IPS-NIHi7 (cell line): ENCODE measurements around the gene MTUS2.

ENCODE experiments used
- DNase-seq: peaks from one replicate; pipeline ENCODE4 v3.0.0; 2012; ENCODE audit warnings: mixed read lengths; ENCODE audit errors: extremely low spot score

The MTUS2 gene

DNA sequence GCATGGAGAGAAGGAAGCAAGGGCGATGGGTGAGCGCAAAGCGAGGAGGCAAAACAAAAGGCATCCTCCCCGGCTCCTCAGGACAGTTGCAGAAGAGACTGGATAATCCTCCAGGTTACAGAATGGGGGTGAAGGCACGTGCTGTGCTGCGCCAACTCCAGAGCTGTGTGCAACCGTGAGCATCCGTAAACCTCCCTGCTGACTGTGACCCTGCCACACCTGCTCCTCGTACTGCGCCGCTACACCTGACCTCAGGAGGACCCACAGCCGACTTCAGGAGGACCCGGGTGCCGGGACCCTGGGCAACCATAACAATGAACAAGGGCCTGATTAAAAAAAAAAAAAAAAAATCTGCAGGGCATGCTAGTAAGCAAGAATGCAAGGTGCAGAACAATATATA is 706.6 kb downstream of the MTUS2 start:
- no peak for DNase-seq

DNA sequence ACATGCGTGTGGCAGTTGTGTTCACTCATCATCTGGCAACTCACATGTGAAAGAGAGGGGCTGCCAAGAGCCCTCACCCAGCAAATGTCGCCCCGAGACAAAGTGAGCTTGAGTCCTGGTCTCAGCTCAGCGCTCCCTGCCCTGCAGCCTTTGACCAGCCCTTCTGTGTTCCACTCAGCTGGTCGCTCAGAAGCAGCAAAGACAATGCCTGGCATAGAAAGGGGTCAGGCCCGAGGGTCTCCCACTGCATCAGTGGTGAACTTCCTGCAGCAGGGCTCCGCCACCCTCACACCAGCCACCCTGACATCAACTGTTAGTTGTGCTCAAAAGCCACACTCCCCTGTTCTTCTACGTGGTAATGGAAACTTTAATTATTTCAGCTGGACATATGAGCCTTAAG is 707.4 kb downstream of the MTUS2 start:
- no peak for DNase-seq

DNA sequence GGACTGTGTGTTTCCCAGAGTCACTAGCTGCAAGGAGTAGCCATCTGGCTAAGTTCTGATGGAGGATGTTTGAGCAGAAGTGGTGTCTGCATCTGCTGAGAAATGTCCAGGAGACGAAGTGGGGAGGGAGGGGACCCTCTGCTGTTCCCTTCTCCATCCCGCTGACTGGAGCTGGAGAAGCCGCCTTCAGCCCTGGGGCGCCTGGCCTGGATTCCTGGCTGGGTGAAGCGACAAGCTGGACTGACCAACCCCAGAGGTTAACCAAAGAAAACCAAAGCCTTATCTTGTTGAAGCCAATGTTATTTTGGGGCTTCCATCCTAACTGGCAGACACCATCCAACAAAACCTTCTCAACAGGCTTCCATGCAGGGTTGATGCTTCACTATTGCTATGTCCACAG is 707.8 kb downstream of the MTUS2 start:
- DNase-seq: no peak

DNA sequence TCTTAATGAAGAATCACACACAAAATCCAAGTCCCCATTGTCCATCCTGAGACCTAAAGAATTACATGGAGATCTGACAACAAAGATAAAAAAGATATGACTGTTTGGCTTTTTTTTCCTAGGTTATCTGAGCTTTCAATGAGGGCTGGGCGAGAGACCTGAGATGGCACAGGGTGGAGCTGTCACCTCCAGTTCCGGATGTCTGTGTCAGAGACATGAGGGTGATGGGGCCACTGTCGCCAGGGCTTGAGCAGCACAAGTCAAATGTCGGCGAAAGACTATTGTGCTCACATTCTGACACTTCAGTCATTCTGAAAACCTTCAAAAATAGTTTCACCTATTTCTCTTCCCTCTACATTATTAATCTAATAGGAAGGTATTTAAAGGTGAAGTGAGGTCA is 709.6 kb downstream of the MTUS2 start:
- no peak for DNase-seq

DNA sequence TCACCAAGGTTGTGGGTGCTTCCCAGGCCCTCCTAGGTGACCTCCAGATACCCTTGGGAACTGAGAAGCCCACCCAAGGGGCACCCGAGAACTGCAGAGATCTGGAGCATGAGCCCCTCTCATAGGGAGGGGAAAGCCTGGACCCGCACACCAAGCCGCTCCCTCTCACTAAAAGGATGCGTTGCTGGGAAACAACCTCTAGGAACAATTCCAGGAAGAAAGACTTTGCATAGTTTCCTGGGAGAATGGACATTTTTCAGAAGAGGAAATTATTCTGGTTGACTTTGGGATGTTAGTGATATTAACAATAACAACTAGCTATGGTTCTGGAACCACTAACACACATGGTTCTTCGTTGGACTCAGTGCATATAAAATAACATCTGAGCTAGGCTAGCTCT is 710.8 kb downstream of the MTUS2 start:
- no peak for DNase-seq

DNA sequence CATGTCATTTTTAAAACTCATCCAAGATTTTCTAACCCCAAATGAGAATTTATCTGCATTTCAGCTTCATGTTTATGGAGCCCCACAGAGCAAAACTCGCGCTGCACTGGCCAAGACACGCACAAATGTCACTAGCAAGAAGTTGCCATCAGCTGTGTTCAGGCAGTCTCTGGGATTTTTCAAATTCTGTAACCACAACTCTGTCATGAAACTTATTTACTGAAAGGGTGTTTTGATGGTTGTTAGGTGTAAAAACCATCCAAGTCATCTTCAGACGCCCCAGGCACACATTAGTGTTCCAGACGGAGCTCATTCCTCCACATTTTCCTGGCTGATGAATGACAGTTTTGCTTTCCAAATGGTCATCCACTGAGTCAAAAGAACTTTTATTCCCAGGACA is 712.0 kb downstream of the MTUS2 start:
- DNase-seq: no peak

DNA sequence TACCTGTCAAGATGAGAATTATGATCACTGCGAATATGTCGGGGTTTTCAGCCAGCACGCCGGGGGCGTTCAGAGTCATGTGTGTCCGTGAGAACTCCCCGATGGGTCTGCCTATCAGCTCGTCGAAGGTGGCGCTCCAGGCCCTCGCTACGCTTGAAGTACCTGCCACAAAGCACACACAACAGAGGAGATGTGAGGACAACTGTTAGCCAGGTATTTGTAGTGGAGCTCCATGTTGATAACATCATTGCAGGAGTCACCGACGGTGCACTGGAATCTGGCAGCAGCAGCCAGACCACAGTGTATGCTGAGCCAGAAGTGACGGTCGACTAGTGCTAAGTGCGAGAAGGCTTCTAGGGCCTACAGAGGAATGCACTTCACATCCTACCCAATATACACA is 712.7 kb downstream of the MTUS2 start:
- DNase-seq: no peak

DNA sequence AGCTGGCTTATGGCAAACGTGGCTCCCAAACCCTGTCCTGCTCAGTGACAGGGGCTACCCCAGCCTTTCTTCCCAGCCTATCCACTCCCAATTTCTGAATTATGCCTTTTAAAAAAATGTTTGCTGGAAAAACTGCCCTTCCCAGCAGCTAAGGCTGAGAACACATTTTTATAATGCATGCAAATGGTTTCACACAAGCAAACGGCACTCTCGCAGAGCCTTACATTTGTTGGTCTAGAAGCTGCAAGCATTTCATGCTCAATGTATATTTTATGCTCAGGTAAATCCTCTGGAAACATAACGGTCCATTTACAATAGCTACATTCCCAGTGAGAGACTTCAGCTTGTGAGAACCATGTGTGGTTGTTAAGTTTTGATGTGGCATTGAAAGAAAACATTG is 713.9 kb downstream of the MTUS2 start:
- no peak for DNase-seq

DNA sequence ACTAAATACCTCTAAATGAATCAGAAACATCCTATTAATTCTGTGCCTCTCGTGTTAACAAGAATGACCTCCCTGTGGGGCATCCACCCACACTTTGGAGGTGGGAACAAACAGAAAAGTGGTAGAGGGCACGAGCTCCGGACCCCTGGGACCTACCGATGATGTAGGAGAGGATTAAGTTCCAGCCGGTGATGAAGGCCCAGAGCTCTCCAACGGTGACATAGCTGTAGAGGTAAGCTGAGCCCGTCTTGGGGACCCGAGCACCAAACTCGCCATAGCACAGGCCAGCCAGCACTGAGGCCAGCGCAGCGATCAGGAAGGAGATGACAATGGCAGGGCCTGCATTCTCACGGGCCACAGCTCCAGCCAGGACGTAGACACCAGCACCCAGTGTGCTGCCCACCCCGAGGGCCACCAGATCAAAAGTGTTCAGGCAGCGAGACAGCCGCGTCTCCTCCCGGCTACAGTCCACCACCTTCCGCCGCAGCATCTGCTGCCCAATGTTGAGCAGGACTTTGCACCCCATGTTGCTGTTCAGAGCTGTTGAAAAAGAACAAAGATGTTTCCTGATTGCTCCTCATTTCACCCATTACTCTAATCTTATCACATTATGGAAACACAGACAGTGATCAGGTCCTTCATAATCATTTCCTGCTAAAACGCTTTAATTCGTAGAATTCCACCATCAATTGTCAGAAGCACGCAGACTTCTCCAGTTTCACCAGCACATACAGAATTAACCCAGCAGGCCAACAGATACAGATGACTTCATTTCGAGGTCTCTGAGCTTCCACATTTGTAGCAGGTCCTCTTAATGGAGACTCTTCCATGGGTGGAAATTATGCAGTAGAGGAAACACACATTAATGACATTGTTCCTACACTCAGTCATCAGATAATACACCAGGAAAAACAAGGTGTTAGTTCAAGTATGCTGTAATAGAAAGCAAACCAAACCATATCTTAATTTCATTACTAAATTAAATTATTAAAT is 715.8 kb downstream of the MTUS2 start:
- no peak for DNase-seq

DNA sequence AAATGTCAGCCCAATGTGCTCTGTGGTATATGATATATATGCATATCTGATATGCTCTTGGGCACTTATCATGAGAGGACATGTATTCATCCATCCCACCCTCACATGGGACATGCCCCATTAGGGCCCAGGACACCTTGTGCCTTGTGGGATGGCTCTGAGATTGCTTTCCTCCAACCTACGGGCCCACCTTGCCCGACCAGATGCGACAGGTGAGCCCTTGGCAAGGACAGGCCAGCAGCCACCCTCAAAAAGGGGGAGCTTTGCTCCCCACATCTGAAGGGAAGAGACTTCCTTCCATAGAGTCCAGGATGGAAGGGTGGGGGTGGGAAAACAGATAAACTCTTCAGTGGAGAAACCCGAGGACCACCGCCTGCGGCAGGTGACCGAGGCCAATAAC is 716.7 kb downstream of the MTUS2 start:
- no peak for DNase-seq

DNA sequence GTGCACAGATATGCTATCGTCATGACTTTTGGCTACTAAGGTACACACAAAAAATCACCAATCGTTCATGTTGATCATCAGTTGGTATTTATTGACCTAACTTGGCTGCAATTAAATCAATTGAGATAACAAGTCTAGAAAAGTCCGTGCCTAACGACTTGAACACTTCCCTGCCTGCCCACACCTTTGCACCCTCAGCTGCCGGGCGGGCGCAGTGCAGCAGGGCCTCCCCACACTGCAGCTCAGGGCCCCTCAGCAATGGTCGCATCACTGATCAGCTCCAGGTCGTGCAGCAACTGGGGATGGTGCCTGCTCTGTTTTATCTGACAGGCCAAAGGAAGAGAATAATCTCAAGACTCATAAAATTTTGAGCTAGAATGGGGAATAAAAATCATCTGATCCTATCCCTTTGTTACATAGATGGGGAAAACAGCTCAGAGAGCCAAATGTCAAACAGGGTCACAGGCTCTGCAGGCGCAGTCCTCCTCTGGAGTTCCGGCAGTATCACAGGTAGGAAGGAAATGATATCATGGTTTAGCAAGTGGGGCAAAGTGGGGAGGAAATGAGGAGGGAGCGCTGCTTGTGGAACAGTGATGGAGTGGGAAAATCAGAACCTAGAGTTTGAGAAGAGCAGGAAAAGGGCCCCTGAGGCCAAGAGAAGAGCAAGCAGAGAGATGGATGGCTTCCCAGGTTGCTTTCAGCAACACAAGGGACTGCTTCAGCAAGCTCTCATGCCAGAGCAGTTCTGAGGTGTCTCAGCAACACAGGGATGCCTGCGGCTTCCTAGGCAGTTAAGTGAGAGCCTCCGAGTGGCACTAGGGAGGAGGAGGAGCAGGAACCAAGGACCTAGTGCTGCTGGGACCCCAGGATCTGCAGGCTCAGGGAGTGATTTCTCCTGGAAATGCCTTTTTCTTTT is 717.9 kb downstream of the MTUS2 start:
- no peak for DNase-seq

DNA sequence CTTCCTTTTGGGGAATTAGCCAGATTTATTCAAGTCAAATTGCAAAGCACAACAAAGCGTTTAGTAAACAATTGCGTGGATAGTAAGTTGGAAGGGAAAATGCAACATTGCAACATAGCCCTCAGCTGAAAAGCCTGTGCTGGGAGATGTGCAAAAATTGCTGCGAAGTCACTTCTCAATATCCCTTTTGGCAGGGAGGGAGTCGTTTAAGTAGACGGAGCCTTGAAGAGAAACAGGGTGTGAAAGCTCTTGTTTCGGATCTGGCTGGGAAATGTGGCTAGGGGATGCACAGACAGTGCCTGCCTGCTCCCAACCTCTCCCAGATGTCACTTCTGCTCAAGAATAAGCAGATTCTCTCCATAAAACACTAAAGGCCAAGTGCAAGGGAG is 718.5 kb downstream of the MTUS2 start:
- no peak for DNase-seq

DNA sequence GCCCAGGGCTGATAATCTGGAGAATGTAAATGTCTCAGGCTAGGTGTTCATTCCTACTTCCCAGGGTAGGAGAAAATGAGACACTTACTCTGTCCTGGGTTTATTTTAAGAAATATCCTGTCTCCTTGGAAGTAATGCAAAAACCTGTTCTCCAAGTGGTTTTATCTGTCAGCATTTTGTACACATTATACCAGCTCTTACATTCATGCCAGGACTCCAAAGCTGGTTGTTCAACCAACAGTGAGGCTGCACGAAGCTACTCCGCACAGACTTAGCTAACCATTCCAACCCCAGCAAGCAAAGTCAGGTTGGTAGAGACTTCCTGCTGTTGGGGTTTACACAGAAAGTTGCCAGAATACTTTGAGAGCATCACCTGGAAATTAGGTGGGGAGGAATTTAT is 719.7 kb downstream of the MTUS2 start:
- DNase-seq: no peak

DNA sequence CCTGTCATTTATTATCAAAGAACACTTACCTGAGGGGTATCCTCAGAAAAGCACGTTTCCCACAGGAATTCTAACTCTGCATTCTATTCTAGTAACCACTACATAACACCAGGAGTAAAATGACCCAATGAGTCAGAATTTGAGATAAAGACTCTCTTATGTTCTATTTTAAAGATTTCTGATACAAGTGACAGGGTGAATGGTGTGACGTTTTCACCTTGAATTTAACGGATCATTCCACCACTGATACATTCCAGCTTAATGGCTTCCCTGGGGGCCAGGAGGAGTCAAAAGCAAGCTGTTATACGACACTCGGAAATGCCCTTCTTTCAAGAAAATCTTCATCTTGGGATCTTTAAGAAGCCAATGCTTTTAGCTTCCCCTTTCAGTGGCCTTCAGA is 720.2 kb downstream of the MTUS2 start:
- DNase-seq: no peak

DNA sequence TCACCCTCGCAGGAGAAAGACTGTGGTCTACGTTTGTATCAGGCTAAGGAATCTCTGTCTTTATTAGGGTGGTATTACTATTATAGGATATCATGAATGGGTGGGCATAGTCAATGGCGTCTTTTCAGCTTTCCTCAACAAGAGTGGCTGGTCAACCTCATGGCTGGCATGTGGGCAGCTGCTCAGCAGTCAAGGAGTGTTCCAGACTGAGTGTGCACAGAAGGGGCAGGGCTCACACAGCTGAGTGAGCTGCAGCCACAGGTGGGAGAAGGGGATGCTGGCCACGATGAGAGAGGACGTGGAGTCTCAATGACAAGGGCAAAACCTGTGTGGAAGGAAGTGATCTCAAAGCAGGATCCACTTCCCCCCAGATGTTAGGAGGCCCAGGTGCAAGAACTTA is 720.7 kb downstream of the MTUS2 start:
- DNase-seq: no peak

DNA sequence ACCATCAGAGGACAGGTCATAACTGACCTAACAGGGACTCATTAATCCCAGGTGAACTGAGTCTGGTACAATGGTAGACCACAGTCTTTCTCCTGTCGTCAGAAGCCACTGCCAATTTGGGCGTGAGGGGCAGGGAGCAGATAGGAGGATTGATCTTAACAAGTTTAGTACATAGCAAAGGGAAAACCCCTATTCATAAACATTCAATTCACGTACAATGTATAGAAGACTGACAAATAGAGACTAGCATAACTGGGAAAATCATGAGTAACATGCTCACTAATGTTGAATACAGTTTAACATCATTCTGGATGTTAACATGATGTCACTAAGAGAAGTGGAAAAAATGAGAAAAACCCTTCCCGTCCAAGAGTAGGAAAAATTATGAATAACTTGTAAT is 721.3 kb downstream of the MTUS2 start:
- DNase-seq: no peak

DNA sequence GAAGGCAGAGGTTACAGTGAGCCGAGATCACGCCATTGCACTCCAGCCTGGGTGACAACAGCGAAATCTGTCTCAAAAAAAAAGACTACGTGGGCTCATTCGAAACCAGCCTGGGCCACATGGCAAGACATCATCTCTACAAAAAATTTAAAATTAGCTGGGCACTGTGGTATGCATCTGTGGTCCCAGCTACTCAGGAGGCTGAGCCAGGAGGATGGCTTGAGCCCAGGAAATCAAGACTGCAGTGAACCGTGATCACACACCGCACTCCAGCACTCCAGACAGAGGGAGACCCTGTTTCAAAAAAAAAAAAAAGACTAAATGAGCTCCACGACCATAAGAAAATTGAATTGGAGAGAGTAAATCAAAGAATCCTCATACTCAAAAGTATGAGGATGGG is 722.2 kb downstream of the MTUS2 start:
- no peak for DNase-seq

DNA sequence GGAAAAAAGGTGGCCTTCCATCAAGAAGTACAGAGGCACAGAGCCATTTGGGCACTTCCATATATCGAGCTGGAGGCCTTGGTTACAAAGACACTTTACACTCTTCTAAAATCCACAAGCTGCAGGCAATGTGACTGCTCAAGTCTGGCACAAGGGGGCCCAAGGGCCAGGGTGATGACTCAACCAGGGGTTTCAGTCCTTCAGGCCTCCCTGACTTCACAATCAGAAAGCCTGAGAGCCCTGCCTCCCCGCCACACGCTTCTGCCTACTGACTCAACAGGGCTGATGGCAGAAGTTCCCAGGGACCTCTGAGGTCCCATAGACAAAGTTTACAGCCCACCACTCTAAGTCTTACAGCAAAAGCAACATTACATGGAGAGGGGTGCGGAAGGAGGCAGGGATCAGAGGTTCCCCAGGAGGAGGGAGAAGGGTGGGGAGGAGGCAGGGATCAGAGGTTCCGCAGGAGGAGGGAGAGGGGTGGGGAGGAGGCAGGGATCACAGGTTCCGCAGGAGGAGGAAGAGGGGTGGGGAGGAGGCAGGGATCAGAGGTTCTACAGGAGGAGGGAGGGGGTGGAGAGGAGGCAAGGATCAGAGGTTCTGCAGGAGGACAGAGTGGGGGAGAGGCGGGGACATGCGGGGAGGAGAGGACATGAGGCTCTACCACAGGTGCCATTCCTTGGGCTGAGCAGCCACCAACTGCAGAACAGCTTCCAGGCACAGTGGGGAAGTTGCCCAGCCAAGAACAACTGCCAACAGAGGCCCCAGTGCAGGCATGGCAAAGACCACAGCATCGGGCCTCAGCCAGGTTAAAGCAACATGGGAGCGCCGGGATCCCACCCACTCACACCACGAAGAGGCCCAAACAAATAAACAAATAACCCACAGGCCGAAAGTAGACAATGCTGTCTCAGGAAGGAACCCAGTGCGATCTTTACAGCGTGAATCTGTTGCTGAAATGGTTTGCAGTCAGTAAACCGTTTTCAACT is 723.4 kb downstream of the MTUS2 start:
- peak; percentile 59 for DNase-seq

DNA sequence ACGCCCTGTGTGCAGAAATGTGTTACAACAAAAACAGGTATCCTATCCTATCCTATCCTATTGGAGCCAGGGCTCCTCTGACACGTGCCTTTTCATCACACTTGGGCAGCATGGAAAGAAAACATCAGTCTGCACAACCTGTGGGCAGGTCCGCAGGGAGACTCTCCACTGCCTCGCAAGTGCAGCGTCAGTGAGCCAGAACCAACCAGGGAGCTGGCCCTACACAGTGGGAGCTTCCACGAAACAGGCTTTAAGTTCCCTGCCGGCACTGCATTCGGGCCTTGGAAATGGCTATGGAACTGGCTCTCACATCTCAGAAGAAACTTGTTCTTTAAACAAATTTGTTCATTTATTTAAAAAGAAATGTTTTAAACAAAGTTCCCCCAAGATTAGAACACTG is 725.8 kb downstream of the MTUS2 start:
- DNase-seq: no peak

DNA sequence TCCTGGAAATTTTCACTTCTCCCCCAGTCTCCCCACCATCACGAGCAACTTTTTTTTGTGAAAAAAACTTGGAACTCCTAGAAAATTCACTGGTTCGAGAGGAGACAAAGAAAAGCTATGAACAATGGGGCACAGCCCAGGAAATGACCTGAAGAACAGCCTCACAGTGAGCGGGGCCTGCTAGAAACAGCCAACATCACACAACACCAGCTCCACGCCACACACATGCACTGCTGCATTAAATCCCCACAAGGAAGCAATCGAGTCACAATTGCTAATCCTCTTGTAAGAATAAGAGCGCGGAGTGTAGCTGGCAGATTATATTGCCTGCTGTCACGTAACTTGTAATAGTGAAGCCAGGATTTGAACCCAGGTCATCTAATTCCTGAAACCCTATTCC is 726.5 kb downstream of the MTUS2 start:
- DNase-seq: no peak

DNA sequence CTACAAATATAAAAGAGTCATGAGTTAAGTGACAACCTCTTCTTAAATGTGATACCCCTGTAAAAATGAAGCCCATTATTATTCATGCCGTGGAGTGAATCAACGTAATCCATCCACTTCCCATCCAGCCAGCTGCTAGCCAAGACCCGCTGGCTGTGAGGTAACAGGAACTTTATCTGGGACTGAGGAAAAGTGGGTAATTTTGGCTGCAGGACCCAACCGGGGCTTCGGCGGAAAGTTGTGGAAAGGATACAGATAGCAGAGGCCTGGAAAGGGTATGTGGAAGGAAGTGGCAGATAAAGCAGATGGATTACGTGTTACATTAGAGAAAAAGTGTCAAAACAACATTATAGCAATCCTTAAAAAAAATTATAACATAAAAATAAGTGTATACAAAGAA is 727.0 kb downstream of the MTUS2 start:
- DNase-seq: no peak

DNA sequence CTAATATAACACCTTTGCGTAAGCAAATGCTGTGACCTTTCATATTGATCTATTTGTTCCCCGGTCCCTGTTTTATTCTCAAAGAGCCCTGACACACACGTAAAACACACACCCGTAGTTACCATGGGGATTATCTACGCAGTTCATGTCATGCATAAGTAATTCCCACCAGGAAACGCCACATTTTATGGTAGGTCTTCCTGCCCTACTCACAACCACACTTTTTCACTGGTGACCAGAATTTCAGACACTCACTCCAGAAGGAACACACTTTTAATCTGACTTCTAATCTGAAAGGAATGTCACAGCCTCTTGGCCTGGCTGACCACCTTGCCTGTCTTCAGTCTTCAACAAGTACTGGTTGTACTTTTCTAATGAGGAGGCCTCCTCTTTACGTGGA is 728.6 kb downstream of the MTUS2 start:
- no peak for DNase-seq
